Neuronal stem cell (in vitro differentiated cells): Measurements from ENCODE around the gene SEPTIN12.
A peak's percentile ranks its signal among the peaks of the same experiment; 100 is the strongest.

Experiments
- DNase-seq: peaks from one replicate; pipeline ENCODE4 v3.0.0-alpha.2; 2013; ENCODE audit warnings: low spot score
- H2AFZ ChIP-seq: one replicate; pipeline ENCODE4 v1.6.1; 2013; ENCODE audit warnings: mild to moderate bottlenecking, low read length, inconsistent platforms
- H2AK5ac ChIP-seq: 2 replicates; pipeline ENCODE4 v1.6.1; 2013; ENCODE audit warnings: low read depth, mild to moderate bottlenecking, inconsistent platforms, low read length, moderate library complexity, mixed read lengths
- H2BK120ac ChIP-seq: 2 replicates; pipeline ENCODE4 v1.6.1; 2013; ENCODE audit warnings: low read depth, mild to moderate bottlenecking, inconsistent platforms, low read length, moderate library complexity, mixed read lengths
- H2BK12ac ChIP-seq: one replicate; pipeline ENCODE4 v1.6.1; 2013; ENCODE audit warnings: low read length, inconsistent platforms
- H2BK15ac ChIP-seq: 2 replicates; pipeline ENCODE4 v1.6.1; 2013; ENCODE audit warnings: mild to moderate bottlenecking, low read length, inconsistent platforms, mixed read lengths
- H2BK5ac ChIP-seq: one replicate; pipeline ENCODE4 v1.6.1; 2013; ENCODE audit warnings: inconsistent platforms, mild to moderate bottlenecking, low read length, moderate library complexity
- H3K14ac ChIP-seq: one replicate; pipeline ENCODE4 v1.6.1; 2013; ENCODE audit warnings: low read length, inconsistent platforms
- H3K18ac ChIP-seq: 2 replicates; pipeline ENCODE4 v1.6.1; 2013; ENCODE audit warnings: low read length, inconsistent platforms
- H3K23ac ChIP-seq: 2 replicates; pipeline ENCODE4 v1.6.1; 2013; ENCODE audit warnings: low read depth, mild to moderate bottlenecking, mixed read lengths, low read length, inconsistent platforms; ENCODE audit not compliant: poor library complexity
- H3K27ac ChIP-seq: replicated peaks from 3 replicates; pipeline ENCODE4 v1.5.1; 2013; ENCODE audit warnings: low read length, inconsistent platforms
- H3K27me3 ChIP-seq, 3 experiments: 2 replicates each; pipeline ENCODE4 v1.6.1; 2013; ENCODE audit warnings: low read length in 3 of 3, mild to moderate bottlenecking in 2 of 3, inconsistent platforms in 1 of 3, low read depth in 1 of 3, mixed read lengths in 1 of 3, moderate library complexity in 1 of 3; ENCODE audit not compliant: control insufficient read depth in 3 of 3, insufficient read depth in 3 of 3
- H3K36me3 ChIP-seq, 2 donors: replicated peaks in 1 of 2; 2 replicates each; pipeline ENCODE4 v1.6.1; 2013; ENCODE audit warnings: low read length in 2 of 2; ENCODE audit not compliant: control insufficient read depth in 2 of 2, insufficient read depth in 2 of 2
- H3K4ac ChIP-seq: 2 replicates; pipeline ENCODE4 v1.6.1; 2013; ENCODE audit warnings: inconsistent platforms, mild to moderate bottlenecking, low read length, moderate library complexity
- H3K4me1 ChIP-seq, 2 donors: 1 replicate in 1 of 2; 2 replicates in 1 of 2; pipeline ENCODE4 v1.6.1; 2013; ENCODE audit warnings: low read length in 2 of 2, low read depth in 1 of 2; ENCODE audit not compliant: control insufficient read depth in 2 of 2, insufficient read depth in 1 of 2
- H3K4me2 ChIP-seq: one replicate; pipeline ENCODE4 v1.6.1; 2013; ENCODE audit warnings: mild to moderate bottlenecking, low read length, inconsistent platforms; ENCODE audit not compliant: insufficient read depth, poor library complexity, severe bottlenecking
- H3K4me3 ChIP-seq, 2 donors: 2 replicates each; pipeline ENCODE4 v1.5.1; 2013; ENCODE audit warnings: low read length in 2 of 2, mild to moderate bottlenecking in 2 of 2, inconsistent platforms in 1 of 2, moderate library complexity in 1 of 2
- H3K79me1 ChIP-seq: one replicate; pipeline ENCODE4 v1.6.1; 2013; ENCODE audit warnings: low read depth, mild to moderate bottlenecking, inconsistent platforms, low read length, moderate library complexity
- H3K9ac ChIP-seq: one replicate; pipeline ENCODE4 v1.6.1; 2013; ENCODE audit warnings: mild to moderate bottlenecking, low read depth, low read length, inconsistent platforms; ENCODE audit not compliant: poor library complexity
- H3K9me3 ChIP-seq, 2 donors: replicated peaks in 1 of 2; 2 replicates each; pipeline versions ENCODE3 to v1.6.1; 2013; ENCODE audit warnings: low read length in 2 of 2, mild to moderate bottlenecking in 2 of 2, inconsistent platforms in 1 of 2, low read depth in 1 of 2, mixed read lengths in 1 of 2, moderate library complexity in 1 of 2; ENCODE audit not compliant: control insufficient read depth in 2 of 2, insufficient read depth in 1 of 2
- H4K8ac ChIP-seq: one replicate; pipeline ENCODE4 v1.6.1; 2013; ENCODE audit warnings: low read depth, mild to moderate bottlenecking, inconsistent platforms, low read length, moderate library complexity
- H4K91ac ChIP-seq: one replicate; pipeline ENCODE4 v1.6.1; 2013; ENCODE audit warnings: low read length, low read depth, mild to moderate bottlenecking, inconsistent platforms; ENCODE audit not compliant: poor library complexity
- WGBS, 2 donors: extraction: QIAGEN DNeasy Blood & Tissue Kit; methylation state at CpG; one replicate each; pipeline ENCODE4 v1.1.7; 2013; ENCODE audit warnings: missing lambda C conversion rate in 2 of 2, mixed read lengths in 1 of 2; ENCODE audit not compliant: insufficient read length in 2 of 2, insufficient replicate concordance in 1 of 2; ENCODE audit errors: extremely low coverage in 2 of 2; 5-methylcytosine and 5-hydroxymethylcytosine counted together

SEPTIN12 gene

GRCh38 chr16:4795181-4795827, 7.2 kb upstream of the SEPTIN12 start, which contains the start of gene SMIM22:
Gene SMIM22, plus strand, starts transcription at chr16:4795369. Its CDS starts 366 bp downstream, at chr16:4795735.
- Histone ChIP-seq H3K4ac (no peak within 1 kb of the TSS), H2BK15ac (no peak within 1 kb of the TSS), H3K23ac (no peak within 1 kb of the TSS), H3K36me3 (peaks cover 10 to 14% of the 10 kb centered on the region in 2 donors), H2BK12ac (peak within 1 kb of the TSS; percentile 22), H3K4me1 (no peaks in the 10 kb centered on the region), H3K9me3 (no peaks in the 10 kb centered on the region), H2AK5ac (peak within 1 kb of the TSS; percentile 56), H4K8ac (peak within 1 kb of the TSS; percentile 82), H3K4me2 (no peak within 1 kb of the TSS), H3K9ac (no peak within 1 kb of the TSS), H3K27me3 (peaks cover 0 to 2% (median 0%) of the 10 kb centered on the region in 3 experiments), H3K18ac (peak within 1 kb of the TSS; percentile 48), H3K79me1 (no peaks in the 10 kb centered on the region), H3K14ac (no peak within 1 kb of the TSS), H2AFZ (no peak within 1 kb of the TSS), H3K4me3 (no peak within 1 kb of the TSS), H3K27ac (no peak within 1 kb of the TSS), H4K91ac (no peak within 1 kb of the TSS), H2BK120ac (no peak within 1 kb of the TSS), H2BK5ac (peak within 1 kb of the TSS; percentile 24)
- WGBS, 2 donors, result no CpG with 5 or more reads among the region's 14 CpGs
- no peak for DNase-seq

GRCh38 chr16:4792951-4793513, 4.9 kb upstream of the SEPTIN12 start:
- Histone ChIP-seq H3K4me1 (peaks cover 3 to 4% of the 10 kb centered on the region in 2 donors), H2AK5ac (no peak overlapping the region), H3K27me3 (peaks cover 0 to 2% (median 0%) of the 10 kb centered on the region in 3 experiments), H4K91ac (no peak overlapping the region), H4K8ac (no peak overlapping the region), H3K4me2 (no peak overlapping the region), H2BK12ac (no peak overlapping the region), H3K4ac (no peak overlapping the region), H2BK5ac (no peak overlapping the region), H3K23ac (no peak overlapping the region), H3K14ac (no peak overlapping the region), H2BK120ac (no peak overlapping the region), H3K9ac (no peak overlapping the region), H3K79me1 (no peaks in the 10 kb centered on the region), H2AFZ (no peak overlapping the region), H3K9me3 (no peaks in the 10 kb centered on the region), H2BK15ac (no peak overlapping the region), H3K18ac (no peak overlapping the region), H3K4me3 (no peak overlapping the region), H3K36me3 (peaks cover 3 to 4% of the 10 kb centered on the region in 2 donors), H3K27ac (no peak overlapping the region)
- no CpG with 5 or more reads among the region's 13 CpGs for WGBS, 2 donors
- no peak for DNase-seq

- H3K36me3 ChIP-seq, result no peaks in the 10 kb centered on the region
- no peak overlapping the region for H4K8ac ChIP-seq
- no peak overlapping the region for H2BK12ac ChIP-seq
- H3K4me2 ChIP-seq, result no peak overlapping the region
- H3K9ac ChIP-seq, result no peak overlapping the region
- H3K18ac ChIP-seq, result peak overlapping the region; percentile 71
- no peak overlapping the region for H2AFZ ChIP-seq
- peak overlapping the region; percentile 82 for H3K14ac ChIP-seq
- no peak overlapping the region for H2BK5ac ChIP-seq
- peak overlapping the region; percentile 43 for H3K23ac ChIP-seq
- H3K27me3 ChIP-seq, result peaks cover 0 to 2% (median 0%) of the 10 kb centered on the region in 3 experiments
- peak overlapping the region; percentile 84 for H2AK5ac ChIP-seq
- H3K79me1 ChIP-seq, result no peaks in the 10 kb centered on the region
- H3K4ac ChIP-seq, result no peak overlapping the region
- no peak overlapping the region for H3K4me3 ChIP-seq
- H3K4me1 ChIP-seq, result peaks cover 3 to 5% of the 10 kb centered on the region in 2 donors
- no peak overlapping the region for H2BK15ac ChIP-seq
- no peaks in the 10 kb centered on the region for H3K9me3 ChIP-seq
- DNase-seq, result no peak
- no peak overlapping the region for H4K91ac ChIP-seq
- H2BK120ac ChIP-seq, result no peak overlapping the region
- WGBS, 2 donors, result no CpG with 5 or more reads among the region's 10 CpGs
- no peak overlapping the region for H3K27ac ChIP-seq
These were observed 2.7 kb upstream of the SEPTIN12 start for GRCh38 chr16:4790871-4791270.

GRCh38 chr16:4790261-4790660, 2.1 kb upstream of the SEPTIN12 start:
- no peak overlapping the region for H3K9ac ChIP-seq
- H2BK12ac ChIP-seq, result no peak overlapping the region
- H3K27ac ChIP-seq, result no peak overlapping the region
- no peaks in the 10 kb centered on the region for H3K79me1 ChIP-seq
- no peak overlapping the region for H2AFZ ChIP-seq
- no peak overlapping the region for H4K8ac ChIP-seq
- no peak overlapping the region for H3K23ac ChIP-seq
- WGBS, 2 donors, result no CpG with 5 or more reads among the region's 10 CpGs
- DNase-seq, result no peak
- H2BK120ac ChIP-seq, result no peak overlapping the region
- no peak overlapping the region for H2BK15ac ChIP-seq
- H3K9me3 ChIP-seq, result no peaks in the 10 kb centered on the region
- H3K14ac ChIP-seq, result no peak overlapping the region
- no peaks in the 10 kb centered on the region for H3K36me3 ChIP-seq
- H3K4me3 ChIP-seq, result no peak overlapping the region
- H2BK5ac ChIP-seq, result no peak overlapping the region
- H3K4ac ChIP-seq, result no peak overlapping the region
- H3K4me2 ChIP-seq, result no peak overlapping the region
- H3K18ac ChIP-seq, result no peak overlapping the region
- H3K4me1 ChIP-seq, result peaks cover 3 to 5% of the 10 kb centered on the region in 2 donors
- H4K91ac ChIP-seq, result no peak overlapping the region
- H2AK5ac ChIP-seq, result no peak overlapping the region
- peaks cover 0 to 2% (median 0%) of the 10 kb centered on the region in 3 experiments for H3K27me3 ChIP-seq
